Measurements from ENCODE around the gene TBX1. TPM values are rescaled to one million over a fixed set of nuclear protein-coding genes. Genes with fewer than 3 reads are reported as not detected.

TBX1 gene
- total RNA-seq, 1 donor from 2014 or later, result not detected

- Mint-ChIP-seq H3K4me1 (peaks cover 19% of the 10 kb centered on the region), H3K9me3 (no peaks in the 10 kb centered on the region), H3K27ac (no peak overlapping the region), H3K27me3 (peaks cover 38% of the 10 kb centered on the region), H3K36me3 (ENCODE audit: low read depth) (no peaks in the 10 kb centered on the region), H3K4me3 (no peak overlapping the region)
- intact Hi-C loops (cut with micrococcal nuclease), result no loop called here
- DNase-seq (no peak), ATAC-seq (ENCODE audit: low read depth) (no peak)
- POLR2A ChIA-PET, result no interaction called here
- CTCF ChIA-PET, result interaction anchor here (1.5 kb wide), 1 partner anchor 195 kb away, joined by 4 read pairs; no protein-coding TSS in a partner anchor
- TF ChIP-seq CTCF (IDR thresholded peaks at IDR 0.05), result no peak
Measured at GRCh38 chr22:19753996-19754700, 6.4 kb upstream of the TBX1 start.

- Mint-ChIP-seq H3K9me3 (no peaks in the 10 kb centered on the region), H3K27me3 (peaks cover 42% of the 10 kb centered on the region)
- no peak for TF ChIP-seq CTCF (IDR thresholded peaks at IDR 0.05)
Measured at GRCh38 chr22:19754701-19755144, 5.9 kb upstream of the TBX1 start.

GRCh38 chr22:19755145-19755710, 5.3 kb upstream of the TBX1 start:
- intact Hi-C loops (cut with micrococcal nuclease), result loop anchor here (5.0 kb wide), 1 partner anchor 102 kb away; no protein-coding TSS in a partner anchor

More at GRCh38 chr22:19754701-19755144, 5.9 kb upstream of the TBX1 start:
- intact Hi-C loops (cut with micrococcal nuclease), result loop anchor here (5.0 kb wide), 1 partner anchor 103 kb away; no protein-coding TSS in a partner anchor
- no peak for DNase-seq
- Mint-ChIP-seq H3K4me3 (no peak overlapping the region), H3K4me1 (peaks cover 22% of the 10 kb centered on the region), H3K27ac (no peak overlapping the region), H3K36me3 (ENCODE audit: low read depth) (no peaks in the 10 kb centered on the region)
- ChIA-PET POLR2A (no interaction called here), CTCF (no interaction called here)
- ATAC-seq (ENCODE audit: low read depth), result no peak

GRCh38 chr22:19755722-19756287, 4.8 kb upstream of the TBX1 start:
- Mint-ChIP-seq H3K36me3 (ENCODE audit: low read depth) (no peaks in the 10 kb centered on the region), H3K4me3 (peak overlapping the region; percentile 65), H3K9me3 (no peaks in the 10 kb centered on the region), H3K4me1 (peaks cover 28% of the 10 kb centered on the region), H3K27me3 (peaks cover 48% of the 10 kb centered on the region), H3K27ac (no peak overlapping the region)
- ChIA-PET POLR2A (interaction anchor here (1.2 kb wide), 1 partner anchor 25 kb away, joined by 3 read pairs; no protein-coding TSS in a partner anchor), CTCF (interaction anchor here (1.0 to 2.1 kb wide), 4 partner anchors 17 to 155 kb away, joined by 3 to 10 read pairs (median 6); no protein-coding TSS in a partner anchor)
- intact Hi-C loops (cut with micrococcal nuclease), result loop anchor here (1.0 to 5.0 kb wide), 3 partner anchors 25 to 154 kb away; no protein-coding TSS in a partner anchor
- TF ChIP-seq CTCF (IDR thresholded peaks at IDR 0.05), result no peak
- ATAC-seq (ENCODE audit: low read depth) (no peak), DNase-seq (no peak)

More at GRCh38 chr22:19755145-19755710, 5.3 kb upstream of the TBX1 start:
- DNase-seq (no peak), ATAC-seq (ENCODE audit: low read depth) (no peak)
- Mint-ChIP-seq H3K9me3 (no peaks in the 10 kb centered on the region), H3K36me3 (ENCODE audit: low read depth) (no peaks in the 10 kb centered on the region), H3K27ac (no peak overlapping the region), H3K4me3 (no peak overlapping the region), H3K27me3 (peaks cover 47% of the 10 kb centered on the region), H3K4me1 (peaks cover 27% of the 10 kb centered on the region)
- ChIA-PET CTCF (interaction anchor here (2.1 kb wide), 1 partner anchor 155 kb away, joined by 10 read pairs; no protein-coding TSS in a partner anchor), POLR2A (no interaction called here)
- no peak for TF ChIP-seq CTCF (IDR thresholded peaks at IDR 0.05)
